Measurements from ENCODE around the gene NEFH.

Gene NEFH

DNA sequence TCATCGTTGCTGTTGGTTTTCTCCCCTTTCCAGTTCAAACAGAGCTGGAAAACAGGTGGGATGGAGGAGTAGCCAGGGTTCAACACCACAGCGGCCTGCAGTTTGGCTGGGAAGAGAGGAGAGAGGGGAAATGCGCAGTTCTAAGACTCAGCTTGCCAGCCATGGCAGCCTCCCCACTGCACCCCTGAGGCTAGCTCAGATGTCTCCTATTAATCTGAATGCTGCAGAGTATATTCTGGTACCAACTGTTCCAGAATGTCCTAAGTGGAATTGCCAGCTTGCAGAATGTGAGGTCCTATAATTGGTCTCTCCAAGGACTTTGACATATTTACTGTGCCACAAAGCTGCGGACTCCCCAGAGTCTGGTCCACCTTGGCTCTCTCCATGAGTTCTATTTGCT, 32.0 kb downstream of the NEFH start:
- Histone ChIP-seq H3K27ac (no peak overlapping the region), H3K9me3 (no peaks in the 10 kb centered on the region), H3K36me3 (peaks cover 97% of the 10 kb centered on the region), H3K27me3 (no peaks in the 10 kb centered on the region), H3K4me1 (ENCODE audit: control insufficient read depth in 1 of 2, insufficient read depth in 1 of 2, low read depth in 1 of 2, low read length in 1 of 2) (no peaks in the 10 kb centered on the region), H3K4me3 (ENCODE audit: low read depth in 1 of 2, low read length in 1 of 2) (no peak overlapping the region)
- TF ChIP-seq, protein P1, sequence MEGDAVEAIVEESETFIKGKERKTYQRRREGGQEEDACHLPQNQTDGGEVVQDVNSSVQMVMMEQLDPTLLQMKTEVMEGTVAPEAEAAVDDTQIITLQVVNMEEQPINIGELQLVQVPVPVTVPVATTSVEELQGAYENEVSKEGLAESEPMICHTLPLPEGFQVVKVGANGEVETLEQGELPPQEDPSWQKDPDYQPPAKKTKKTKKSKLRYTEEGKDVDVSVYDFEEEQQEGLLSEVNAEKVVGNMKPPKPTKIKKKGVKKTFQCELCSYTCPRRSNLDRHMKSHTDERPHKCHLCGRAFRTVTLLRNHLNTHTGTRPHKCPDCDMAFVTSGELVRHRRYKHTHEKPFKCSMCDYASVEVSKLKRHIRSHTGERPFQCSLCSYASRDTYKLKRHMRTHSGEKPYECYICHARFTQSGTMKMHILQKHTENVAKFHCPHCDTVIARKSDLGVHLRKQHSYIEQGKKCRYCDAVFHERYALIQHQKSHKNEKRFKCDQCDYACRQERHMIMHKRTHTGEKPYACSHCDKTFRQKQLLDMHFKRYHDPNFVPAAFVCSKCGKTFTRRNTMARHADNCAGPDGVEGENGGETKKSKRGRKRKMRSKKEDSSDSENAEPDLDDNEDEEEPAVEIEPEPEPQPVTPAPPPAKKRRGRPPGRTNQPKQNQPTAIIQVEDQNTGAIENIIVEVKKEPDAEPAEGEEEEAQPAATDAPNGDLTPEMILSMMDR (IDR thresholded peaks at IDR 0.05) = no peak

- Histone ChIP-seq H3K4me1 (ENCODE audit: control insufficient read depth in 1 of 2, insufficient read depth in 1 of 2, low read depth in 1 of 2, low read length in 1 of 2) (no peaks in the 10 kb centered on the region), H3K4me3 (ENCODE audit: low read depth in 1 of 2, low read length in 1 of 2) (no peak overlapping the region), H3K9me3 (no peaks in the 10 kb centered on the region), H3K36me3 (peaks cover 95% of the 10 kb centered on the region), H3K27me3 (no peaks in the 10 kb centered on the region), H3K27ac (no peak overlapping the region)
- TF ChIP-seq, protein P1 (IDR thresholded peaks at IDR 0.05) = no peak
These were observed 37.3 kb downstream of the NEFH start for GRCh38 chr22:29517215-29517908.

DNA sequence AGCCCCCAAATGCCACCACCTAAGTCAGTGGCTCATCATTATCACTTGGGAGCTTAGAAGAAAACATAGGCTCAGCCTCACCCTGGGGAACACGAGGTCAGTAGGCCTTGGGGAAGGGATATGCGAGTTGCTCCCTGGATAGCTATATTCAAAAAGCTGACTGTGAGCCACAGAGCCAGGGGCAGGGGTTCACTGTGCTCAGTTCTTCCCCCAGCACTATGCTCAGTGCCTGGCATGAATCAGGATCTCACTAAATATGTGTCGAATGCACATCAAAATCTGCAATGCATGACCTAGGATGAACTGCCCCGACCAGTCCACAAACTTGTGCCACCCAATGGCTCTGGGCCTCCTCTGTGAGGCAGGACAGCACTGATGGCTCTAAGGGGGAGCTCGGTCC, 38.4 kb downstream of the NEFH start:
- no peaks in the 10 kb centered on the region for H3K4me1 ChIP-seq (ENCODE audit: control insufficient read depth in 1 of 2, insufficient read depth in 1 of 2, low read depth in 1 of 2, low read length in 1 of 2)
- H3K27ac ChIP-seq = no peak overlapping the region
- no peak overlapping the region for H3K4me3 ChIP-seq (ENCODE audit: low read depth in 1 of 2, low read length in 1 of 2)
- peaks cover 95% of the 10 kb centered on the region for H3K36me3 ChIP-seq
- no peaks in the 10 kb centered on the region for H3K9me3 ChIP-seq
- no peaks in the 10 kb centered on the region for H3K27me3 ChIP-seq
- TF ChIP-seq, protein P1 (IDR thresholded peaks at IDR 0.05) = no peak

GRCh38 chr22:29519996-29520395, 40.0 kb downstream of the NEFH start:
- no peaks in the 10 kb centered on the region for H3K9me3 ChIP-seq

GRCh38 chr22:29520851-29521250, 40.8 kb downstream of the NEFH start:
- no peak overlapping the region for H3K27ac ChIP-seq
- no peaks in the 10 kb centered on the region for H3K27me3 ChIP-seq
- no peaks in the 10 kb centered on the region for H3K4me1 ChIP-seq (ENCODE audit: control insufficient read depth in 1 of 2, insufficient read depth in 1 of 2, low read depth in 1 of 2, low read length in 1 of 2)
- TF ChIP-seq, protein P1 (IDR thresholded peaks at IDR 0.05) = no peak
- no peak overlapping the region for H3K4me3 ChIP-seq (ENCODE audit: low read depth in 1 of 2, low read length in 1 of 2)
- no peaks in the 10 kb centered on the region for H3K9me3 ChIP-seq
- peaks cover 97% of the 10 kb centered on the region for H3K36me3 ChIP-seq

More at GRCh38 chr22:29519996-29520395, 40.0 kb downstream of the NEFH start:
- TF ChIP-seq, protein P1 (IDR thresholded peaks at IDR 0.05) = no peak
- H3K36me3 ChIP-seq = peaks cover 97% of the 10 kb centered on the region
- no peak overlapping the region for H3K4me3 ChIP-seq (ENCODE audit: low read depth in 1 of 2, low read length in 1 of 2)
- H3K27ac ChIP-seq = no peak overlapping the region
- no peaks in the 10 kb centered on the region for H3K27me3 ChIP-seq
- H3K4me1 ChIP-seq (ENCODE audit: control insufficient read depth in 1 of 2, insufficient read depth in 1 of 2, low read depth in 1 of 2, low read length in 1 of 2) = no peaks in the 10 kb centered on the region

Data from neutrophil (primary cell).